HepG2 (cell line): ENCODE measurements around the gene HDHD3. TPM values are rescaled to one million over a fixed set of nuclear protein-coding genes. Genes with fewer than 3 reads are reported as not detected.

Experiments
- ATRX ChIP-seq: sonication (generic); formaldehyde crosslinking; IDR thresholded peaks from 2 replicates; pipeline ENCODE4 v1.4.0; 2020; ENCODE audit warnings: missing genetic modification reagents, borderline replicate concordance
- BHLHE40 ChIP-seq: IDR thresholded peaks from 2 replicates; pipeline ENCODE4 v1.6.1; 2011; ENCODE audit warnings: low read length, improper control_type of control experiment
- CC2D1A ChIP-seq: sonication (generic); formaldehyde crosslinking; IDR thresholded peaks from 2 replicates; pipeline ENCODE4 v1.8.1; 2023; ENCODE audit warnings: mild to moderate bottlenecking, missing genetic modification reagents
- CHD2 ChIP-seq: IDR thresholded peaks from 2 replicates; pipeline ENCODE4 v1.6.1; 2011; ENCODE audit warnings: low read depth, low read length, improper control_type of control experiment
- GFI1 ChIP-seq: sonication (generic); formaldehyde crosslinking; IDR thresholded peaks from 2 replicates; pipeline ENCODE4 v1.5.0; 2020; ENCODE audit warnings: missing genetic modification reagents, mild to moderate bottlenecking, borderline replicate concordance
- HDAC6 ChIP-seq: fragments of 200-600 bp; sonication (generic); IDR thresholded peaks from 2 replicates; pipeline ENCODE4 v1.7.0; 2017; ENCODE audit warnings: mild to moderate bottlenecking, antibody characterized with exemption, low read length, low read depth
- HOXA9 ChIP-seq: sonication (generic); formaldehyde crosslinking; IDR thresholded peaks from 2 replicates; pipeline ENCODE4 v1.8.1; 2022; ENCODE audit warnings: missing genetic modification reagents, mild to moderate bottlenecking, moderate library complexity, borderline replicate concordance
- IKZF1 ChIP-seq: fragments of 450-650 bp; IDR thresholded peaks from 2 replicates; pipeline ENCODE4 v1.7.1; 2016
- IRF1 ChIP-seq: sonication (generic); formaldehyde crosslinking; IDR thresholded peaks from 2 replicates; pipeline ENCODE4 v1.4.0; 2020; ENCODE audit warnings: low read depth, mild to moderate bottlenecking, missing genetic modification reagents
- KDM3A ChIP-seq: IDR thresholded peaks from 2 replicates; pipeline ENCODE4 v1.6.1; 2018; ENCODE audit warnings: low read depth, missing compliant biosample characterization
- KDM4B ChIP-seq: sonication (generic); formaldehyde crosslinking; IDR thresholded peaks from 2 replicates; pipeline ENCODE4 v1.4.0; 2020; ENCODE audit warnings: missing genetic modification reagents
- MAZ ChIP-seq, 2 experiments: sonication (generic) in 1 of 2; formaldehyde crosslinking in 1 of 2; IDR thresholded peaks; 2 replicates each; pipeline versions ENCODE4 v1.5.0 to v1.6.1; 2012 to 2020; ENCODE audit warnings: low read depth in 2 of 2, mild to moderate bottlenecking in 2 of 2, borderline replicate concordance in 1 of 2, improper control_type of control experiment in 1 of 2, low read length in 1 of 2, missing genetic modification reagents in 1 of 2, moderate library complexity in 1 of 2
- RBFOX2 ChIP-seq: fragments of 200-400 bp; formaldehyde crosslinking; IDR thresholded peaks from 2 replicates; pipeline ENCODE4 v1.6.1; 2017; ENCODE audit warnings: low read depth, mild to moderate bottlenecking, low read length
- RFXANK ChIP-seq: IDR thresholded peaks from 2 replicates; pipeline ENCODE4 v1.6.1; 2016
- SALL2 ChIP-seq: sonication (generic); formaldehyde crosslinking; IDR thresholded peaks from 2 replicates; pipeline ENCODE4 v1.8.1; 2023; ENCODE audit warnings: mild to moderate bottlenecking, missing genetic modification reagents, inconsistent platforms
- SMC3 ChIP-seq: IDR thresholded peaks from 2 replicates; pipeline ENCODE4 v1.6.1; 2011; ENCODE audit warnings: low read length, improper control_type of control experiment
- SSRP1 ChIP-seq: IDR thresholded peaks from 2 replicates; pipeline ENCODE4 v1.6.1; 2016; ENCODE audit warnings: control low read depth
- TOPORS ChIP-seq: sonication (generic); formaldehyde crosslinking; IDR thresholded peaks from 2 replicates; pipeline ENCODE4 v1.8.0; 2023; ENCODE audit warnings: mild to moderate bottlenecking, missing genetic modification reagents
- U2AF1 ChIP-seq: fragments of 200-400 bp; formaldehyde crosslinking; optimal IDR thresholded peaks from 2 replicates; pipeline ENCODE3; 2017; ENCODE audit warnings: mild to moderate bottlenecking, low read depth, low read length
- ZEB1 ChIP-seq: IDR thresholded peaks from 2 replicates; pipeline ENCODE4 v1.6.1; 2012; ENCODE audit warnings: mild to moderate bottlenecking, low read depth, inconsistent platforms; ENCODE audit not compliant: insufficient replicate concordance
- ZMYM4 ChIP-seq: sonication (generic); formaldehyde crosslinking; IDR thresholded peaks from 2 replicates; pipeline ENCODE4 v1.8.1; 2023; ENCODE audit warnings: mild to moderate bottlenecking, missing genetic modification reagents
- ZNF280D ChIP-seq: sonication (generic); formaldehyde crosslinking; IDR thresholded peaks from 2 replicates; pipeline ENCODE4 v1.5.1; 2020; ENCODE audit warnings: mild to moderate bottlenecking, missing genetic modification reagents
- ZNF317 ChIP-seq: sonication (generic); formaldehyde crosslinking; IDR thresholded peaks from 2 replicates; pipeline ENCODE4 v1.5.0; 2020; ENCODE audit warnings: mild to moderate bottlenecking, missing genetic modification reagents
- ZNF33A ChIP-seq: sonication (generic); formaldehyde crosslinking; IDR thresholded peaks from 2 replicates; pipeline ENCODE4 v1.5.1; 2020; ENCODE audit warnings: missing genetic modification reagents, mild to moderate bottlenecking, moderate library complexity, borderline replicate concordance
- ZNF414 ChIP-seq: sonication (generic); formaldehyde crosslinking; IDR thresholded peaks from 2 replicates; pipeline ENCODE4 v1.5.0; 2020; ENCODE audit warnings: missing genetic modification reagents
- ZNF484 ChIP-seq: sonication (generic); formaldehyde crosslinking; IDR thresholded peaks from 2 replicates; pipeline ENCODE4 v1.5.1; 2020; ENCODE audit warnings: mild to moderate bottlenecking, low read depth, missing genetic modification reagents, borderline replicate concordance
- ZNF501 ChIP-seq: sonication (generic); formaldehyde crosslinking; IDR thresholded peaks from 2 replicates; pipeline ENCODE4 v1.5.1; 2020; ENCODE audit warnings: mild to moderate bottlenecking, moderate library complexity, missing genetic modification reagents
- ZNF792 ChIP-seq: IDR thresholded peaks from 2 replicates; pipeline ENCODE4 v1.6.1; 2016
- polyA plus RNA-seq, 8 experiments: library from polyadenylated mRNA; depleted of rRNA in 3 of 8; stranded (reverse) in 7 of 8; unstranded in 1 of 8; fragments of >200 nt; fragmentation: Illumina TruSeq in 4 of 8; extraction: Trizol in 4 of 8; gene quantifications; 2 replicates each; pipeline versions ENCODE4 v1.2.1 to v1.2.3, GENCODE V29; 2011 to 2016; ENCODE audit warnings: low read depth in 4 of 8, missing spikeins in 1 of 8, mixed read lengths in 1 of 8; ENCODE audit not compliant: insufficient read depth in 1 of 8
- total RNA-seq, 5 experiments: library from RNA; depleted of rRNA; stranded (reverse); fragments of >200 nt; fragmentation: Illumina TruSeq; extraction: Trizol; gene quantifications; 2 replicates each; pipeline ENCODE4 v1.2.3, GENCODE V29; 2016; ENCODE audit warnings: low read depth in 1 of 5

The HDHD3 gene
- total and polyA plus RNA-seq, 2 of the 13 experiments (the other 11 are each of a cell fraction or from before 2014, with no cell fraction given) = 23.1 to 38.5 TPM

GRCh38 chr9:113387560-113388230, 10.9 kb upstream of the HDHD3 start (continued):
- TF ChIP-seq HDAC6 (no peak), ZNF414 (CRISPR knock-in tag) (peak; percentile 88; the same call in 1 of the 2 replicates), KDM3A (CRISPR knock-in tag) (no peak), ZNF792 (CRISPR knock-in tag) (no peak), IRF1 (CRISPR knock-in tag) (no peak), TOPORS (CRISPR knock-in tag) (0 out of 2 replicates have a peak, but pooled peaks have one; percentile 66), MAZ (IDR thresholded peaks at IDR 0.05; ENCODE audit: borderline replicate concordance, low read depth, low read length) (no peak), MAZ (CRISPR knock-in tag; IDR thresholded peaks at IDR 0.05; ENCODE audit: low read depth) (no peak; the same call in 1 of the 2 replicates), ZNF317 (CRISPR knock-in tag) (0 out of 2 replicates have a peak, but pooled peaks have one; percentile 61), SMC3 (peak; percentile 32; the same call in 1 of the 2 replicates), HOXA9 (CRISPR knock-in tag) (no peak), ZEB1 (peak; percentile 20), RBFOX2 (0 out of 2 replicates have a peak, but pooled peaks have one; percentile 11), ZNF484 (CRISPR knock-in tag) (no peak), CC2D1A (no peak), U2AF1 (no peak), ZNF280D (CRISPR knock-in tag) (no peak), ZNF33A (CRISPR knock-in tag) (no peak), ZNF501 (CRISPR knock-in tag) (peak; percentile 70), IKZF1 (no peak), ZMYM4 (CRISPR knock-in tag) (peak; percentile 67), SALL2 (CRISPR knock-in tag) (no peak), ATRX (CRISPR knock-in tag) (no peak), BHLHE40 (no peak), GFI1 (CRISPR knock-in tag) (no peak), KDM4B (no peak), RFXANK (CRISPR knock-in tag) (no peak), SSRP1 (peak; percentile 28; the same call in 1 of the 2 replicates), CHD2 (no peak)
